NCI-H2107 treated with DMSO at 0.1 percent for 48 hours (cell line): Measurements from ENCODE around the gene AFF1.
A peak's percentile ranks its signal among the peaks of the same experiment; 100 is the strongest.
"Not testable (repeated sequence)": the region's sequence is repeated elsewhere in the genome, so short reads cannot be mapped to it uniquely, and the experiment has no call there.

Experiments used
- DNase-seq: peaks from one replicate; lab custom pipeline; 2025; ENCODE audit not compliant: unreplicated experiment; lab: John Stamatoyannopoulos, UW

AFF1 gene

DNA sequence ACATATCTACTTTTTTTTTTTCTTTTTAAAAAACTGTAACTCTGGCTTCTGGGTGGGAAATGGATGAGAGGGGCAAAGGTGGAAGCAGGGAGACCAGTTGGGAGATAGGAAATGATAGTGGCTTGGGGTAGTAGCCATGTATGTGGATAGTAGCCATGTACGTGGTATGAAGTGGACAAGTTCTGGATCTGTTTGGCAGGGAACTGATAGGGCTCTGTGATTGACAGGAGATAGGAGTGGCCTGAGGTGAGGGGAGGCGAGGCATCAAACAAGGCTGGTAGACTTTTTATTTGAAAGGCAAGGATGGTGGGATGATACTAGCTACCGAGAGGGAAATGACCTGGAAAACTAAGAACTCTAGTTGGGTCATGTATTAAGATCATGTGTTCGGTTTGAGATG, 117.8 kb downstream of the AFF1 start:
- DNase-seq = no peak

DNA sequence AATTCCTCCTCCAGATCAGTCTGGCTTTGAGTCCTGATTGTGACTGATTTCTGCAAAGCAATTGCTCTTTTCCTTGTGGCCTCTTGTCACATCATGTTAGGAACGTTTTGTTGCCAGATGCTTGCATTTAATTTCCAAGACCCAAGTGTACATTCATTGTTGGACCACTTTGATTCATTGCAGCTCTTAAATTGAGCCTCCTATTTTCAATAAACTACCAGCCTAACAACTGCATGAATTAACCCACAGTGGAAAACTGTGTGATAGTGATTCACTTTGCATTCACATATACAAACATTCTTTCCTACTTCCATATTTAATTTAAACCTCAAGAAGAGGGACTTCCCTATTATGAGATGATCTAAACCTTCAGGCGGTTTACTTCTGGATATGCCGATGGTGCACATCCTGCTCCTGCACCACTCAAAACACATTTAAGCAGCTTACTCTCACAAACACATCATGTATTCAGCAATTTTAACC, 118.4 kb downstream of the AFF1 start:
- DNase-seq = no peak

DNA sequence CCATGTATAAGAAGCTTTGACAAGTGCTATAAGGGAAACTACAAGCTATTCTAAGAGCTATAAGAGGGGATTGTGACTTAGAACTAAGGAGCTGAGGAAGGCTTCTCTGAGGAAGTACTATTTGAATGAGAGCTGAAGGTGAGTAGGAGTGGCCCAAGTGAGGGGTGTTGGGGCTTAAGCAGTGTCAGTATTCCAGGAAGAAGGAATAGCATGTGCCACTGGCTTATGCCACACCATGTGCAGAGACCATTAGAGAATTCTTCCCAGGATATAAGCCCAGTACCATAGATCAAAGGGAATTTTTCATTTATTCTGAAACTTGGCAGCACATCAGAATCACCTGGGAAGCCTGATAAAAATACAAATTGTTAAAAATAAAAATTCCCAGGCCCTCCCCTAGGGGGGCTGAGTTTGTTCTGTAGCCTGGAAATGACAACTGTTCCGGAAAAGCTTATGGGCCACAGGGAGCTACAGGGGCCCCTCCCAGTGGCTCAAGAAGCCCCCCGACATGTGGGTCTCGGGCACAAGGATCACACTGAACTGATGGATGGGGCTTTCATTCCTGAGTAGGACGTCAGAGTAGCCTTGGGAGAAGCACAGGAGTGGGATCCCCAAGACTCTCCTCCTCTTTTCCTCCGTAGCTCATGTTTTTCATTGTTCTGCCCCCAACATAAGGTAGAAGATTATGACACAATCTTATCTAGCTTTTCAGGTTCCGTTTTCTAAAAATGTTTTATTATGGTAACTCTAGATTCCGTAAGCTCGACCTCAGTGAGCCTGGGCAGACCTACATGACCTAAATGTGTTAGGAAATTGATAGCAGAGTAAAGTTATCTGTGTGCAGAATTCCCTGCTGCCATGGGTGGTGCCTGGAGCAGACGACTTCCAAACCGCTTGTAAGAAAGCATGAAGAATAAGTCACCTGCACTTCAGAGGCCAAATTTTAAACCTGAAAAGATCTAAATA, 119.3 kb downstream of the AFF1 start:
- DNase-seq = no peak

DNA sequence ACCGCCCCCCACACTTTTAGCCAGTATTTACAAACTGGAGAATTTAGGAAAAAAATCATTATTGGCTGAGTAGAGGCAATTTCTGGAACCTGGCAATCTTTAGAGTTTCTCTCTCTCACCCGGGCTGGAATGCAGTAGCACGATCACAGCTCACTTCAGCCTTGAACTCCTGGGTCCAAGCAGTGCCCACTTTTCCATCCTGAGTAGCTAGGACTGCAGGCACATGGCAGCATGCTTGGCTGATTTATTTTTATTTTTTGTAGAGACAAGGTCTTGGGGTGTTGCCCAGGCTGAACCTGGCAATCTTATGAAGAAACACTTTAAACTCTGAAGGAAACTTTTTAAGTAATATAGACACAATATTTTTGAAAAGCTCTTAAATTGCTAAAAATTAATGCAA, 120.1 kb downstream of the AFF1 start:
- DNase-seq = no peak

DNA sequence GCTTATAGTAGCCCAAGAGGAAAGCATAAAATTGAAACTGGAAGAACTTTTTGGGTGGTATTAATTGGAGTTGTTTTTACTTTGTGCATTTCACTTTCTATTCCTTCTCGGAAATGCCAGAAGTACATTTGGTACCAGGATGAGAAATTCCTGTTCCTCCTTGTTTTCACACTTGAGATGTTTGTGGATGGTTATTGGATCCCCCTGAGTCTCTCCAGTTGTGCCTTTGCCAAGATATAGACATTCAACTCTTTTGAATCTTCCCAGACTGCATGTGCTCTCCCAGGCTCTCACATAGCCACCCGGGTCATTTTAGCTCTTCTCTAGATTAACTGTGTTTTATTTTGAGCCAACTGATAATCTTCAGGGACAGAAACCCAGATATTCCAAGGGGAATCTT, 120.5 kb downstream of the AFF1 start:
- DNase-seq = no peak

DNA sequence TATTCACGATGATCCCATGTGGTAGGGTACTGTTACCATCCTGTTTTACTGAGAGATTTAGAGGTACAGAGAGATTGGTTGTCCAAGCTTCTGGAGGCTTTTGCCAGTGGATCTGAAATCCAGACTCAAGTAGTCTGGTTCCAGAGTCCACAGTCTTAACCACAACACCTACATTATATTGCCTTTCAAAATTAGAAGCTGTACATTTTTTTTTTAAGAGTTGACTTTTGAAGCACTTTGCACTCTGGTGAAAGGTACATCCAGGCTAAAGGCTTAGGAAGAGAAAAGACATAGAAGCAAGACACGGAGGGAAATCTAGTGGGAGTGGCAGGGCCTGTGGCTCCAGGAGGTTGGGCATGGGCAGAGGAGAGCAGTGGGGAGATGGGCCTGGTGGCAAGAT, 122.1 kb downstream of the AFF1 start:
- no peak for DNase-seq

DNA sequence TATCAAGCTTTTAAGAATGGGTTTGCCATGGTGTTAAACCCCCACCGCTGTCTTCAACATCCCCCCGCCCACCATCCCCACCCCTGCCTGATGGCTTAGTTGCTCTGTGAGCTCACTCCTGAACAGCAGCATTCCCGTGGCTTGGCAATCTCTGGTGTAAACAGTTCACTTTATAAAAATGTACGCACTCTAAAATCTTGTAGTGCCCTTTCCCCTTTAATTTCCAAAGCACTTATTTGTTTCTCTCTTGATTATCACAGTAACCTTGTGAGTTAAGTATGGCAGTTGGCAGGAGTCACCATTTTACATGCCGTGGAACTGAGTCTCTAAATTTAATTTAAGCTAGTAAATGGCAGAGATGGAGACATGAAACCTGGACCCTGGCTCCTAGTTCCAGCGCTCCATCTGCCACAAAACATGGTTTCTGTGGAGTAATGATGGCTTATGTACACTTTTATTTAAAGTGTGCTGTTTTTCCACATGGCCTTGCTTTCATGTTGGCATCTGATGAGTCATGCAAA, 123.1 kb downstream of the AFF1 start:
- no peak for DNase-seq

DNA sequence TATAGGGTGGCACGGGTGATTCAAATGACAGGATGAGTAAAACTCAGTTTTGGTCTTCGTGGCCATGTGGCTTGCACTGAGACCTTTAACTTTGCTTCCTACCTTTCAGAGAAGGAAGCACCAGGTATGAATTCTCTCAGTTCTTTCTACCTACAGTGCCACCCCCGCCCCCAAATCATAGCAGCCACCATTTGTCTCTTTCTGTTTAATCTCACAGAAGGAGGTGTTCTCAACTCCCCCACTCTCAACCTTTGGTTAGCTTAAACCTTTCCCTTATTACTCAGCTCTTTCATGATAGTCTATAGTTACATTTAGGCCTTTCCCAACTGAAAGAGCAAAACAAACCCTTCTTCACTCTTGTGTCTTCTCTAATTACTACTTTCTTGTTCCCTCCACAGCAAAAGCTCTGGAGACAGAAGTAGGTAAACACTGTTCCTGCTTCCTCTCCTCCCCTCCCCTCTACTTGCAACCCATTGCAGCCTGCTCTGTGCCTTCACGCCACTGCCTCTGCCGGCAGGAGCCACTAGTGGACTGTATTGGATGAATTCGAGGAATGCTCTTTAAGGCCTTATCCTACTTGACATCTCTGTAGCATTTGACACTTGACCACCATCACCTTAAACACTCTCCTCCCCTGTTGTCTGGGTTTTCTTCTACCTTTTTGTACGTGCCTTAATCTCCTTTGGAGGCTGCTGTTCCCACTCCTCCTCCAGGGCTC, 123.7 kb downstream of the AFF1 start:
- DNase-seq = no peak

DNA sequence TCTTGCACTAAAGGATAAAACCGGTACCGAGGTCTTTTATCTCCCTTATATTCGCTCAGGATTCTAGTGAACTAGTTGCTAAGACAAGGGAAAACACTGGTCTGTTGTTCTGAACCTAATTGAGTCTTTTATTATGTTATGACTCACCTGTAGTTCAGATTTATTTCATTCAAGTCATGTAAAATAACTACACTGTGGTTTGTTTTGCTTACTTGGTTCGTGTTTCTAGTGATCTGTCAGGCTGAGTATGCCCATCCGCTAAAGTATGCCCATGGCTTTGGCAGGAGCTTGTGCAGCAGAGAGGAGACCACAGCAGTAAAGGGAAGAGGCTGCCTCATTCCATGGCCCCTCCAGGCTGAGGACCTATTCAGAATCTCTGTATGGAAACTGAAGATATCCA, 126.1 kb downstream of the AFF1 start:
- DNase-seq = no peak

DNA sequence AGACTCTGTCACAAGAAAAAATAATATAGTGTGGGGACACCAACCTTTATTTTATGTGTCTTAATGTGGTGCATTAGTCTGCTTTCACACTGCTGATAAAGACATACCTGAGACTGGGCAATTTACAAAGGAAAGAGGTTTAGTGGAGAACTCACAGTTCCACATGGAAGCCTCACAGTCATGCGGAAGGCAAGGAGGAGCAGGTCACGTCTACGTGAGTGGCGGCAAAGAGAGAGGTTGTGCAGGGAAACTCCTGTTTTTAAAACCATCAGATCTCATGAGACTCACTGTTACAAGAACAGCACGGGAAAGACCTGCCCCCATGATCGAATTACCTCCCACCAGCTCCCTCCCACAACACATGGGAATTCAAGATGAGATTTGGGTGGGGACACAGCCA, 130.2 kb downstream of the AFF1 start:
- DNase-seq = no peak

DNA sequence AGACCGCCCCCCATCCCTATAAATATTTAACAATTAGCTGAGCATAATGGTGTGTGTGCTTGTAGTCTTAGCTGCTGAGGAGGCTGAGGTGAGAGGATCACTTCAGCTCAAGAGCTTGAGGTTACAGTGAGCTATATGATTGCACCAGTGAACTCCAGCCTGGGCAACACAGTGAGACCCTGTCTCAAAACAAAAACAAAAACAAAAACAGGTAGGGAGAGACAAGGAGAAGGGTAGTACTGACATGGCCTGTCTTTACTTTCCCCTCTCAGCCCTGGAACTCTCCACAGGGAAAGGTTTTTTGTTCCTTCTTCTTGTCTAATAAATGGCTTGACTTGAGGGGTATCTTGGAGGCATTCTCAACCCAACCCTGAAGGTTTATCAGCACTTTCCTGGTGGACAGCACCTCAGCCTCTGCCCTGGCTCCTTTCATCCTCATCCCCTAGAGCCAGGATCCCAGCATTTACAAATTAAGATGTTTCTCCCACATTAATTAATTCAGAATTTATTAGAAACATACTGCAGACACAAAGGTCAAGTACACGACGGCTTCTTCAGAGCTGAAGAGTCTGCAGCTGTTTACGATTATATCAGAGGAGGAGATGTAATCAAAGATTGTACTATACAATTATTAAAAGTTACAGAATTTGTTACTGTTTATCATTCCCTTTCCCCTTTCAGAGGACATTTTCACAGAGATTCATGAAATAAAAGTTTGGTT, 131.8 kb downstream of the AFF1 start:
- no peak for DNase-seq

DNA sequence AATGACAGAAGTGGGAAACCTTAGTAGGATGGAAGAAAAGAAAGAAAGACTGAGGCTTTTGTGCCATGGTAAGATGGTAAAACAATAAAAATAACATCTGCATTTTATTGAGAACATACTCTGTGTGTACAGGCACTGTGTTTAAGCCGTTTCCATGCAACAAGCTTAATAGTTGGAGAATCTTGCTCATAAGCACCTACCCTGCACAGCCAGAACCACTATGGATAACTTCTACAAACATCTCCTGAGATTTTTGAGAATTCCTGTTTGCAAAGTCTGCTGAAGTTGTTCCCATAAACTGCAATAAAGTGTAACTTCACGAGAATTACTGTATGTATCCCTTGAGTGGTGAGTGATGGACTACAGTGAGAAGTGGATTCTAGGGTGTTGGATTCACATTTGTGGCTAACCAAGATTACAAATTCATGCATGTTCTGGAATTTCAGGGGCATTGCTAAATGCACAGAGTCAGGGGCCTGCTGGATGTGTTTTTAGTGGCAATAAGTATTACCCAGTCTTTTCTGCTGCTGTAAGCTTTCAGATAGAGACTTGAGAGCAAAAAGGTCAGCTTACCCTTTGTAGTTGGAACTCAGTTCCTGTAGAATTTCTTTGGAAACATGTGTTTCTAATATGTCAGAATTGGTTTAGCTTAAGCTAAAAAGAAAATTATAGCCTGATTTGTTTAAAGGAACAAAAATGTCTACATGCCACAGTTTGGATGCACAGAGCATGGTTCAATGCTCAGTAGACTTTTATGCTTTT, 132.5 kb downstream of the AFF1 start:
- DNase-seq = no peak

DNA sequence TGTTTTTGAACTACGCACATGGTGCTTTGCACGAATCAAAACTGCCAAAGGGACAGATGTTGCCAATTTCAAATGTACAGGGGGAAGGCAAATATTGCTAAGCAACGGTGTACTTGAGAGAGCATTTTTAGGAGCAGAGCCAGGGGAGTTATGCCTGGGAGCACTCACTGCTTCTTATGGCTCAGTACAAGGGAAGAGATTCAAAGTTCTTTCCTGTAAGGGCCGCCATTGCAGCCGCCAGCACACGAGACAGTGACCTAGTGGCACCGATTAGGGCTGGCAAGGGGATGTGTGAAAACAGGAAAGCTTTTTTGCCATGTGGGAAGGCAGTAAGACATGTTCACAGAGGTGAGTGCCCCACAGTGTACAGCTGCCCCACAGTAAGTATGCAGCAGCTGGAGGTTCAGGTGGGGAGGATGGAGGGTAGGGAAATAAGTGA, 133.8 kb downstream of the AFF1 start:
- DNase-seq = peak; percentile 67

DNA sequence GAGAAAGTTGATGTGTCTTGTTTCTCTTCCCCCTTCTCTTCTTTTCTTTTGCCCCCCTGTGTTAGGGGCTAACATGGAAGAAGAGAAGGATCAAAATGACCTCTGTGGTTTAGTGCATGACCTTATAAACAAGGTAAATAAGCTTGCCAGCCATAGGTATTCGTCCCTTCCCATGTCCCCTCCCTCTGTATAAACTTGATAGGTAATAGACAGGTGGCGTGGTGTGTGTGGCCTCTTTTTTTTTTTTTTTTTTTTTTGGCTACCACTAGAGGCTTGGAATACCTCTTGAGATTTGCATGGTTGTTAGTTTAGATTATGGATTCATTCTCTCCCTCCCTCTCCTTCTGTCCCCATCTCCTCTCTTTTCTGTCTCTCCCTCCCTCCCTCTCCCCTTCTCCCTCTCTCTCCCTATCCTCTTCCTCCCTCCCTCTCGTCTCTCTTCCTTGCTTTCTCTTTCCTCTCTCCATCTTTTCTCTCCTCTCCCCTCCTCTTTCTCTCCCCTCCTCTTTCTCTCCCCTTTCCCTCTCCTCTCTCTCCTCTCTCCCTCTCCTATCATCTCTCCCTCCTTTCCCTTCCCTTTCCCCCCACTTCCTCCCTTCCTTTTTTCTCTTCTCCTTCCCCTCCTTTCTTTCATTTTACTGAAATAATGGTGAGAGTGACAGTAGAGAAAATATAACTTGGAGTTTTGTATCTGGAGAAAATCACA, 134.4 kb downstream of the AFF1 start:
- DNase-seq = peak; percentile 45

DNA sequence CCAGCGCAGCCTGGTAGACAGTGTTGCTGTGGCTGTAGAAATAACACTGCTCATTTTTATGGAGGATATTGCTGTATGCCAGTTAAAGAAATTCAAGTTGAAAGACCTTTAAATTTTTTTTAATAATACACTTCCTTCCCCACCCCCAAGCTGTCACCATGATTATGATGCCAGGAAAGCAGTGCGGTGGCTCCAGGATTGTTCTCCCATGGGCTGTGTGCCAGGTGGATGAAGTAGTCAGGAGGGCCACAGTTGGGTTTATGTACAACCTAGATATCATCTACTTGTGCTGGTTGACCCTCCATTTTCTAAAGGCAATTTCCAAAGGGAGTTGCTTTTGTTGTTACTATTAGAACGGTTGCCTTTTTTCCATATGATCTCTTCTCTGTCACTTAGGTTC, 136.6 kb downstream of the AFF1 start:
- DNase-seq = no peak

DNA sequence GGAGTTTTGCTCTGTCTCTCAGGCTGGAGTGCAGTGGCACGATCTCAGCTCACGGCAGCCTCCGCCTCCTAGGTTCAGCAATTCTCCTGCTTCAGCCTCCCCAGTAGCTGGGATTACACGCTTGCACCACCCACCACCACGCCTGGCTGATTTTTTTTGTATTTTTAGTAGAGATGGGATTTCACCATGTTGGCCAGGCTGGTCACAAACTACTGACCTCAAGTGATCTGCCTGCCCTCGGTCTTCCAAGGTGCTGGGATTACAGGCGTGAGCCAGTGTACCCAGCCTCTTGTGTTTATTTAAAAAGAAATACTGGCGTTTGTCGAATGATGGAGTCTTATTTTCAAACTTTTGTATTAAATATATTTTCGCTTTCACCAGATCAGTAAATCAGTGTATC, 137.7 kb downstream of the AFF1 start:
- DNase-seq = not testable (repeated sequence)

DNA sequence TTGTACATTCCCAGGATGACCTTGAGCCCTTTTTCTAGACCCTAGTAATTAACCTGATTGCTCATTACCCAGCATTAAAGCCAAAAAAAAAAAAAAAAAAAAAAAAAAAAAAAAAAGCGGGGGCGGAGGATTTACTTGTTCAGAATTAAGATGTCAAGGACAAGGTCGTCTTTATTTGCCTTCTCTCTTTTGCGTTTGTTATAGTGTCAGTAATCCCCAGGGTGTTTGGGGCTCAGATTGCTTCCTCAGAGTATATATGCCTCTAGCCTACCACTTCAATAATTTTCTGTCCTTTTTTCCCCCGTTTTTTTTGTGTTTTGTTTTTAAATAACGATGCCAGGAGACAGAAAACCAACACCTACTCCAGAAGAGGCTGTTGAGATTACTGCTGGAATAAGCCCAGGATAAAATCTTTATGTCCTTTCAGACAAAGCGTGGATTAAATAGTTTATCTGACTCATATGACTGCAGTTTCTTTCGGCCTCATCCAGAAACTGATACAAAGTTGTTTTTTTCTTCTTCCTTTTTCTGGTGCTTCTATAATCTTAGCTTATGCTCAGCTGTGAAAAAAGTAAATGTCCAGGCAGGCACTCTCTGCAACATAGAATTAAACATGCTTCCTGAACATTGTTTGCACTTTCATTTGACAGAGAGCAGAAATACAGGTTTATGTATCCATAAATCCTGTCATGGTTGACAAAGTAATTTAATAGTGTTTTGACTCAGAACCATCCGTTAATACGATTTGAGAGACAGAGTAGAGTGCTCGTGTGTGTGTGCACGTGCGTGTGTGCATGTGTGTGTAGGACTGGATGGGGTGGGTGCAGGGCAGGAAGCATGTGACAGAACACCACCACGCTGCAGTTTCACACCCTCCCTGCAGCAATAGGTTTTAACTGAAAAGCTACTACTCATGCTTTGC, 138.6 kb downstream of the AFF1 start:
- DNase-seq = no peak

DNA sequence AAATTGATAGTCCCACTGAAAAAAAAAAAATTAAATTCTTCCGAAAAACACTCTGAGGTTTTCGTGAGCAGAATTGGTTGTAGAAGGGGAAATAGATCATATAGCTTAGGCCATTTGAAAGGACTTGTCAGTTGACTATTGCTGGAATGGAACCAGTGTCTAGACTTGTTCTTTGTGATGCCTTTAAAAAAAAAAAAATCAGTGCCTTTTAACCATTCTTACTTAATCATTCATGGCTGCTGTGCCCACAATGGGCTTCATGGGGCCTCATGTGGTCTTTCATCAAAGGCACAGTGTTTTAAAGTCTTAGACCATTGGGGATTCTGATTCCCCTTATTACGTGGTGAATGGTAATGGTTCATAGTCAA, 139.3 kb downstream of the AFF1 start:
- DNase-seq = no peak

DNA sequence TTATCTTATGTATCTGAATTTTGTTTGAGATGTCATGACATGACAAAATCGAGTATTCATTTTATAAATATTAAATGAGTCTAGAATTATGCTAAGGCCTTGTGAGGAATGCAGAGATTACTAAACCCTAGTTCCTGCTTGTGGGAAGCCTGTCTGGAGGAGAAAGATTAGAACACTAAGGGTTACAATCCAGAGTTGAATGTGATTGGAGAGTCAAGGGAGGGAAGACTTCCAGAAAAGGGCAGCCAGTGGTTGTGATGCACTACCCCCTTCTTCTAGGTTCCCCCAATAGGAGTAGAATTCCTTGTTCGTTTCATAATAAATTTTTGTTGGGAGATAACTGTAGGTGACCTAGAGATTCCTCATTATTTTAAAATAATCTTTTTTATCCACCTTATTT, 141.1 kb downstream of the AFF1 start:
- DNase-seq = no peak
